Measurements from ENCODE around the gene SGF29. TPM values are rescaled to one million over a fixed set of nuclear protein-coding genes. Genes with fewer than 3 reads are reported as not detected.

SGF29 gene
- total and polyA plus RNA-seq, 9 of the 15 experiments (the other 6 are each of a cell fraction or from before 2014, with no cell fraction given), result 2.6 to 36.1 (median 21.2) TPM

DNA sequence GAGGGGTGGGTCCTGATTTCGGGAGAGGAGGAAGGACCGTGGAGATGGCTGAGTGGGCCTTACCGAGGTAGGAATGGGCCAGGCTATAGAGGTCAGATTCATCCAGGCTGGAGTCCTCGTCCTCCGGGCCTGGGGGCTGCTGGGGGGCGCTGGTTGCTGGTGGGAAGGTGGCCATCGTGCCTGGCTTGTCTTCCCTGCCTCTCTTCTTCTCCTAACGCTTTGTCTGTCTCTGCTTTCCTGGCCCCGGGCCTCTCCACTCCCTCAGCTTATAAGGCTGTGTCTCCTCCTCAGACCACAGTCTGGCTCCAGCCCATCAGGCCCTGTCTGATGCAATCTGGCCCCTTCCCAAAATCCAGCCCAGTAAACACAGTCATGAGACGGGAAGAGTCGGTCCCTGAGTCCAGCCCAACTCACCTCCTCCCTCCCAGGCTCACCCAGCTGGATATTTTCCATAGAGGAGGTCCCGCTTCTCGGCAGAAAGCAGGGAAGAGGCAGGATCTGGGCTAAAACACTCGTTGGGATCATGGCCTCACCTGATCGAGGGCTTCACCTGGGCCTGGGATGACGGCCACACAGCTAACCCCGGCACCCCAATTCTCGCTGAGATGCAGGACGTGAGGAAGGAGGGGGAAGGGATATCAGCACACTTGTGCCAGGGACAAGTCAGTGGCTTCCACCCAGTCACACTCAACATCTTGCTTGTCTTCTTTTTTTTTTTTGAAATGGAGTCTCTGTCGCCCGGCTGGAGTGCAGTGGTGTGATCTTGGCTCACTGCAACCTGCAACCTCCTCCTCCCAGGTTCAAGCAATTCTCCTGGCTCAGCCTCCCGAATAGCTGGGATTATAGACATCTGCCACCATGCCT lies 14.8 kb upstream of the SGF29 start, which contains the start of gene NUPR1 (continued):
- TF ChIP-seq, protein P1, sequence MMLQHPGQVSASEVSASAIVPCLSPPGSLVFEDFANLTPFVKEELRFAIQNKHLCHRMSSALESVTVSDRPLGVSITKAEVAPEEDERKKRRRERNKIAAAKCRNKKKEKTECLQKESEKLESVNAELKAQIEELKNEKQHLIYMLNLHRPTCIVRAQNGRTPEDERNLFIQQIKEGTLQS (IDR thresholded peaks at IDR 0.05), result peak; percentile 83
- TF ChIP-seq, protein P1 (CRISPR knock-in tag; conservative IDR thresholded peaks at IDR 0.05), result no peak
- no peak for TF ChIP-seq POLR2AphosphoS2 (IDR thresholded peaks at IDR 0.05; ENCODE audit: low read length)
- TF ChIP-seq ZC3H8 (IDR thresholded peaks at IDR 0.05), result no peak
- TF ChIP-seq, protein P2, sequence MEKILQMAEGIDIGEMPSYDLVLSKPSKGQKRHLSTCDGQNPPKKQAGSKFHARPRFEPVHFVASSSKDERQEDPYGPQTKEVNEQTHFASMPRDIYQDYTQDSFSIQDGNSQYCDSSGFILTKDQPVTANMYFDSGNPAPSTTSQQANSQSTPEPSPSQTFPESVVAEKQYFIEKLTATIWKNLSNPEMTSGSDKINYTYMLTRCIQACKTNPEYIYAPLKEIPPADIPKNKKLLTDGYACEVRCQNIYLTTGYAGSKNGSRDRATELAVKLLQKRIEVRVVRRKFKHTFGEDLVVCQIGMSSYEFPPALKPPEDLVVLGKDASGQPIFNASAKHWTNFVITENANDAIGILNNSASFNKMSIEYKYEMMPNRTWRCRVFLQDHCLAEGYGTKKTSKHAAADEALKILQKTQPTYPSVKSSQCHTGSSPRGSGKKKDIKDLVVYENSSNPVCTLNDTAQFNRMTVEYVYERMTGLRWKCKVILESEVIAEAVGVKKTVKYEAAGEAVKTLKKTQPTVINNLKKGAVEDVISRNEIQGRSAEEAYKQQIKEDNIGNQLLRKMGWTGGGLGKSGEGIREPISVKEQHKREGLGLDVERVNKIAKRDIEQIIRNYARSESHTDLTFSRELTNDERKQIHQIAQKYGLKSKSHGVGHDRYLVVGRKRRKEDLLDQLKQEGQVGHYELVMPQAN (IDR thresholded peaks at IDR 0.05; ENCODE audit: borderline replicate concordance), result no peak
- TF ChIP-seq HLTF (IDR thresholded peaks at IDR 0.05), result no peak
- TF ChIP-seq, protein P3, sequence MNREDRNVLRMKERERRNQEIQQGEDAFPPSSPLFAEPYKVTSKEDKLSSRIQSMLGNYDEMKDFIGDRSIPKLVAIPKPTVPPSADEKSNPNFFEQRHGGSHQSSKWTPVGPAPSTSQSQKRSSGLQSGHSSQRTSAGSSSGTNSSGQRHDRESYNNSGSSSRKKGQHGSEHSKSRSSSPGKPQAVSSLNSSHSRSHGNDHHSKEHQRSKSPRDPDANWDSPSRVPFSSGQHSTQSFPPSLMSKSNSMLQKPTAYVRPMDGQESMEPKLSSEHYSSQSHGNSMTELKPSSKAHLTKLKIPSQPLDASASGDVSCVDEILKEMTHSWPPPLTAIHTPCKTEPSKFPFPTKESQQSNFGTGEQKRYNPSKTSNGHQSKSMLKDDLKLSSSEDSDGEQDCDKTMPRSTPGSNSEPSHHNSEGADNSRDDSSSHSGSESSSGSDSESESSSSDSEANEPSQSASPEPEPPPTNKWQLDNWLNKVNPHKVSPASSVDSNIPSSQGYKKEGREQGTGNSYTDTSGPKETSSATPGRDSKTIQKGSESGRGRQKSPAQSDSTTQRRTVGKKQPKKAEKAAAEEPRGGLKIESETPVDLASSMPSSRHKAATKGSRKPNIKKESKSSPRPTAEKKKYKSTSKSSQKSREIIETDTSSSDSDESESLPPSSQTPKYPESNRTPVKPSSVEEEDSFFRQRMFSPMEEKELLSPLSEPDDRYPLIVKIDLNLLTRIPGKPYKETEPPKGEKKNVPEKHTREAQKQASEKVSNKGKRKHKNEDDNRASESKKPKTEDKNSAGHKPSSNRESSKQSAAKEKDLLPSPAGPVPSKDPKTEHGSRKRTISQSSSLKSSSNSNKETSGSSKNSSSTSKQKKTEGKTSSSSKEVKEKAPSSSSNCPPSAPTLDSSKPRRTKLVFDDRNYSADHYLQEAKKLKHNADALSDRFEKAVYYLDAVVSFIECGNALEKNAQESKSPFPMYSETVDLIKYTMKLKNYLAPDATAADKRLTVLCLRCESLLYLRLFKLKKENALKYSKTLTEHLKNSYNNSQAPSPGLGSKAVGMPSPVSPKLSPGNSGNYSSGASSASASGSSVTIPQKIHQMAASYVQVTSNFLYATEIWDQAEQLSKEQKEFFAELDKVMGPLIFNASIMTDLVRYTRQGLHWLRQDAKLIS (CRISPR knock-in tag; IDR thresholded peaks at IDR 0.05), result no peak
- peak; percentile 47; the same call in 1 of the 2 replicates for TF ChIP-seq JUND (IDR thresholded peaks at IDR 0.05; ENCODE audit: borderline replicate concordance, low read depth, low read length)
- no peak; the same call in 2 of the 3 replicates for TF ChIP-seq JUND (tag; IDR thresholded peaks at IDR 0.05; ENCODE audit: borderline replicate concordance, low read depth, low read length)
- peak; percentile 64; the same call in 1 of the 2 replicates for TF ChIP-seq ZNF644 (tag; IDR thresholded peaks at IDR 0.05; ENCODE audit: low read depth)
- TF ChIP-seq ZNF707 (CRISPR knock-in tag; conservative IDR thresholded peaks at IDR 0.05), result no peak
- TF ChIP-seq TAF15 (IDR thresholded peaks at IDR 0.05; ENCODE audit: low read depth, low read length), result no peak
- no peak for TF ChIP-seq DIDO1 (tag; IDR thresholded peaks at IDR 0.05; ENCODE audit: low read depth)
- TF ChIP-seq HIVEP1 (CRISPR knock-in tag; IDR thresholded peaks at IDR 0.05), result 0 out of 2 replicates have a peak, but pooled peaks have one; percentile 21
- TF ChIP-seq ZZZ3 (IDR thresholded peaks at IDR 0.05), result no peak
- peak; percentile 49; the same call in 1 of the 2 replicates for TF ChIP-seq CXXC5 (CRISPR knock-in tag; IDR thresholded peaks at IDR 0.05)
- no peak for TF ChIP-seq MIER1 (IDR thresholded peaks at IDR 0.05; ENCODE audit: low read depth)
- TF ChIP-seq ZNF175 (CRISPR knock-in tag; IDR thresholded peaks at IDR 0.05; ENCODE audit: low read depth), result peak; percentile 77
- TF ChIP-seq FOSL1 (tag; conservative IDR thresholded peaks at IDR 0.05), result peak; percentile 43
- TF ChIP-seq GTF2F1 (IDR thresholded peaks at IDR 0.05; ENCODE audit: low read depth, low read length), result no peak
- TF ChIP-seq ZNF830 (CRISPR knock-in tag; IDR thresholded peaks at IDR 0.05), result no peak
- TF ChIP-seq CTBP1 (IDR thresholded peaks at IDR 0.05; ENCODE audit: borderline replicate concordance), result peak; percentile 57; the same call in 1 of the 2 replicates
